ENCODE data around the gene SLC35F4. TPM values are rescaled to one million over a fixed set of nuclear protein-coding genes. Genes with fewer than 3 reads are reported as not detected.

Gene SLC35F4
- polyA plus RNA-seq, 1 donor (not counting 4 experiments of a cell fraction or from before 2014, with no cell fraction given), result not detected

GRCh38 chr14:57712698-57713097 is 153.2 kb downstream of the SLC35F4 start:
- H3K9me1 ChIP-seq (ENCODE audit: control insufficient read depth, extremely low read depth, insufficient read depth, low read length), result no peaks in the 10 kb centered on the region
- no peaks in the 10 kb centered on the region for H3K4me1 ChIP-seq (ENCODE audit: control insufficient read depth, extremely low read depth, insufficient read depth, low read length)
- peaks cover 3% of the 10 kb centered on the region for H3K9me3 ChIP-seq (ENCODE audit: control insufficient read depth, low read depth, low read length)
- H3K27me3 ChIP-seq (ENCODE audit: control insufficient read depth, extremely low read depth, insufficient read depth, low read length), result no peaks in the 10 kb centered on the region
- no peak for DNase-seq (ENCODE audit: low read depth, low spot score)
- H3K79me2 ChIP-seq (ENCODE audit: control insufficient read depth, insufficient read depth, low read length), result no peaks in the 10 kb centered on the region
- no peak overlapping the region for H3K4me2 ChIP-seq (ENCODE audit: control insufficient read depth, extremely low read depth, insufficient read depth, low read depth, low read length)
- H3K4me3 ChIP-seq (ENCODE audit: control insufficient read depth in 2 of 3, extremely low read depth in 1 of 3, insufficient read depth in 2 of 3, low read depth in 1 of 3, low read length in 3 of 3), result no peak overlapping the region
- no peak overlapping the region for H3K27ac ChIP-seq (ENCODE audit: control insufficient read depth, insufficient read depth, low read length)
- TF ChIP-seq EZH2 (IDR thresholded peaks at IDR 0.05; ENCODE audit: low read length) (no peak), CTCF (optimal IDR thresholded peaks at IDR 0.05 in 1 of 3, IDR thresholded peaks at IDR 0.05 in 1 of 3, conservative IDR thresholded peaks at IDR 0.05 in 1 of 3; ENCODE audit: extremely low read depth in 1 of 3, insufficient read depth in 2 of 3, low read length in 3 of 3) (no peak)
- no peak overlapping the region for H2AFZ ChIP-seq (ENCODE audit: control insufficient read depth, low read length)
- no peaks in the 10 kb centered on the region for H4K20me1 ChIP-seq (ENCODE audit: control insufficient read depth, extremely low read depth, insufficient read depth, low read length)
- no peak for FAIRE-seq
- no peak overlapping the region for H3K9ac ChIP-seq (ENCODE audit: control insufficient read depth, extremely low read depth, insufficient read depth, low read length)
- dilution Hi-C loops (cut with MboI; ENCODE audit: extremely low pct_ligation_motif_present, low sequenced_read_pairs), result no loop called here
- H3K36me3 ChIP-seq (ENCODE audit: control insufficient read depth in 2 of 2, extremely low read depth in 1 of 2, insufficient read depth in 2 of 2, low read length in 2 of 2), result no peaks in the 10 kb centered on the region

DNA sequence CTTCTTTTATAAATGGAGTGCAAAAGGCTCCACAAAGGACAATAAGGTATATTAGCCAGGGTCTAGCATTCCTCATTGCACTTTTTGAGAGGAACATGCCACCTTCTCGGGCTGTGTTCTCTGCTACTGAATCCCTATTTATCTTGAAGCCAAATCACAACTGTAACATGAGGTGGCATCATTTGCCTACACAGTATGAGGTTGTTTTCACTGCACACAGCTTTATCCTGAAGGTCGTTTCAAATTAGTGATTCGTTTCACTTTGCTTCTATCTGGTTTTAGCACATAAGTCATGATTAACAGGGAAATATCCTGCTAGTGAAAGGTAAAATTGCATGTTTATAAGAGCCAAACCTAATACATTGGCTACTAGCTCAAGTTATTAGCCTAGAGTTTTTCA is 153.8 kb downstream of the SLC35F4 start:
- no peak for DNase-seq (ENCODE audit: low read depth, low spot score)

More for the DNA sequence above, 153.8 kb downstream of the SLC35F4 start:
- H3K4me1 ChIP-seq (ENCODE audit: control insufficient read depth, extremely low read depth, insufficient read depth, low read length), result no peaks in the 10 kb centered on the region
- H3K9ac ChIP-seq (ENCODE audit: control insufficient read depth, extremely low read depth, insufficient read depth, low read length), result no peak overlapping the region
- H3K4me3 ChIP-seq (ENCODE audit: control insufficient read depth in 2 of 3, extremely low read depth in 1 of 3, insufficient read depth in 2 of 3, low read depth in 1 of 3, low read length in 3 of 3), result no peak overlapping the region
- no peaks in the 10 kb centered on the region for H4K20me1 ChIP-seq (ENCODE audit: control insufficient read depth, extremely low read depth, insufficient read depth, low read length)
- H2AFZ ChIP-seq (ENCODE audit: control insufficient read depth, low read length), result no peak overlapping the region
- no peaks in the 10 kb centered on the region for H3K9me1 ChIP-seq (ENCODE audit: control insufficient read depth, extremely low read depth, insufficient read depth, low read length)
- H3K27ac ChIP-seq (ENCODE audit: control insufficient read depth, insufficient read depth, low read length), result no peak overlapping the region
- H3K4me2 ChIP-seq (ENCODE audit: control insufficient read depth, extremely low read depth, insufficient read depth, low read depth, low read length), result no peak overlapping the region
- H3K36me3 ChIP-seq (ENCODE audit: control insufficient read depth in 2 of 2, extremely low read depth in 1 of 2, insufficient read depth in 2 of 2, low read length in 2 of 2), result no peaks in the 10 kb centered on the region
- dilution Hi-C loops (cut with MboI; ENCODE audit: extremely low pct_ligation_motif_present, low sequenced_read_pairs), result no loop called here
- TF ChIP-seq EZH2 (IDR thresholded peaks at IDR 0.05; ENCODE audit: low read length) (no peak), CTCF (optimal IDR thresholded peaks at IDR 0.05 in 1 of 3, IDR thresholded peaks at IDR 0.05 in 1 of 3, conservative IDR thresholded peaks at IDR 0.05 in 1 of 3; ENCODE audit: extremely low read depth in 1 of 3, insufficient read depth in 2 of 3, low read length in 3 of 3) (peak in 1 of 3 experiments; percentile 31)
- no peak for FAIRE-seq
- no peaks in the 10 kb centered on the region for H3K27me3 ChIP-seq (ENCODE audit: control insufficient read depth, extremely low read depth, insufficient read depth, low read length)
- peaks cover 3% of the 10 kb centered on the region for H3K9me3 ChIP-seq (ENCODE audit: control insufficient read depth, low read depth, low read length)
- H3K79me2 ChIP-seq (ENCODE audit: control insufficient read depth, insufficient read depth, low read length), result no peaks in the 10 kb centered on the region
